ENCODE results near the gene PCDH8. TPM values are rescaled to one million over a fixed set of nuclear protein-coding genes. Genes with fewer than 3 reads are reported as not detected.

The PCDH8 gene
- total RNA-seq, 1 experiment from 2014 or later: not detected

DNA sequence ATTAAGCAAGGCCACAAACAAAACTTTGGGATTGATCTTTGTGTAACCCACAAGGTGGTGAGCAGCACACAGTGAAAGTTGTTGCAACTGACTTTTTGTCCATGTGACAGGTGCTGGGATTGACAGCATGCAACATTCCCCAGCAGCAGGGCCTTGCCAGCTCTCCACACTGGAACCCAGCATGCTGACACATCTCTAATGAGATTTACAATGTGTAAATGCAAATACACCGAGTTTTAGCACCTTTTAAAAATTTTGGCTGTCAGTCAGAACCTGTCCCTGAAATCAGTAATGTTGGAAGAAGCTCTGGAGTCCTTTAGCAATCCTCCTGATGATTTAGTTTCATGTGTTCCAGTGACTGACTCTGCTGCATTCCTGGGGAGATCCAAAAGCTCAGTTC, 16.5 kb upstream of the PCDH8 start:
- Histone ChIP-seq H3K36me3 (ENCODE audit: insufficient read depth, low read length) (no peaks in the 10 kb centered on the region), H3K4me3 (ENCODE audit: low read length) (no peak overlapping the region), H3K9me2 (replicated peaks; ENCODE audit: insufficient read depth, low read length) (no peaks in the 10 kb centered on the region), H2AFZ (ENCODE audit: low read length) (no peak overlapping the region), H3K27me3 (ENCODE audit: low read length) (no peaks in the 10 kb centered on the region), H3K4me1 (ENCODE audit: low read length) (peaks cover 8% of the 10 kb centered on the region), H3K9me3 (ENCODE audit: low read length) (no peaks in the 10 kb centered on the region), H3K9ac (ENCODE audit: low read length) (no peak overlapping the region), H4K20me1 (ENCODE audit: insufficient read depth, low read depth, low read length) (no peaks in the 10 kb centered on the region), H3K79me2 (ENCODE audit: low read length) (no peaks in the 10 kb centered on the region), H3K4me2 (ENCODE audit: low read depth, low read length, poor library complexity, severe bottlenecking) (no peak overlapping the region), H3K27ac (ENCODE audit: low read length) (no peak overlapping the region)
- no peak for DNase-seq

DNA sequence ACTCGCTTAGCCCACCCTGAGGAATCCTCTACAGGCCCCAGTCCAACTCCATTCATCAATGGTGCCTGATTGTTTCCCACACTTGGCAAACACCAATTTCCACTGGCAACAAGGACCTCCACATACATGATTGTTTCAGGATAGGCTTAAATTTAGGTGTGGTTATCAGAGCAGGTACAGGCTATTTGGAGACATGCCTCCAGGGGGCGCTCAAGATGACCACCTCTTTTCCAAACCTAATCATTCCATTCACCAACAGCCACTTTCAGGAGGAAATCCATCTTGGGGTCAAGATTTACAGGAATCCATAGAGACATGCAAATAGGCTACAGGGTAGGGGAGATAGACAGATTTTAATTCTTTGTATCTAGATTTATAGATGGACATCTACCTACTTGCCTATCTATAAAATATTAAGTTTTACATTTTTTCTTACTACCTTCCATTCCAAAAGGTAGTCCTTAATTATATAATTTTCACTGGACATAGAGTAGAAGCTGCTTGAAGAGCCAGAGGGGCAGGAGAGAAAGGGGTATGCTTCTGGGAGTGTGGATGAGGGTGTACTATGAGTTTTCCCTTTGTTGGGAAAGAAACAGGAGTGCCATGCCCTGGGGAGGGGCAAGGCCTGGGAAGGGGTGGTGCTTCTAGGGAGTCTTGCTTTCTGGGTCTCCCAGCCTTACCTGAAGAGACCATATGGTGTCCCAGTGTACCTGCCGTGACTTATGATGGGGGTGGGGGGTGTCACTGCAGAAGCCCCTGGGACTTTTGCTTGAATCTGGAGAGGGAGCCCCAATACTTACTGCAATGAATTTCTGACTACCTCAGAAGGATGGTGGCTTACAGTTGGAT, 14.1 kb upstream of the PCDH8 start:
- Histone ChIP-seq H2AFZ (ENCODE audit: low read length) (no peak overlapping the region), H3K9me3 (ENCODE audit: low read length) (no peaks in the 10 kb centered on the region), H3K4me2 (ENCODE audit: low read depth, low read length, poor library complexity, severe bottlenecking) (no peak overlapping the region), H3K4me3 (ENCODE audit: low read length) (no peak overlapping the region), H3K27ac (ENCODE audit: low read length) (no peak overlapping the region), H3K9ac (ENCODE audit: low read length) (no peak overlapping the region), H3K4me1 (ENCODE audit: low read length) (no peaks in the 10 kb centered on the region), H3K79me2 (ENCODE audit: low read length) (no peaks in the 10 kb centered on the region), H3K36me3 (ENCODE audit: insufficient read depth, low read length) (no peaks in the 10 kb centered on the region), H4K20me1 (ENCODE audit: insufficient read depth, low read depth, low read length) (no peaks in the 10 kb centered on the region), H3K9me2 (replicated peaks; ENCODE audit: insufficient read depth, low read length) (no peaks in the 10 kb centered on the region), H3K27me3 (ENCODE audit: low read length) (no peaks in the 10 kb centered on the region)
- DNase-seq: peak; percentile 68

DNA sequence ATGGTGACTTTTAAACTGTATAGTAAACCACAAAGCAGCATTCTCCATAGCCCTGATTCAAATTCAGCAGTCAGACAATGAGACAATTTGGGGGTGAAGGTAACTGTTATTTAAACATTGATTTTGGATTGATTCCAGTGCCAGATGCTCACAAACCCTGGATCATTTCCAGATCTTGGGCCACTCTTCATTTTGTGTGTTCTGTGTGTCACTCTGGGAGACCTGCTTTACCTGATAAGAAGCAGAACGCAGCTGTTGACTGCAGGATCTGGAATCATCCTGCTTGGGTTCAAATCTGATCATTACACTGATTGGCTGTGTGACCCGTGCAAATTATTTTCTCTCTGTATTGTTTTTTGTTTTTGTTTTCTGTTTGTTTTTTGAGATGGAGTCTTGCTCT, 4.0 kb upstream of the PCDH8 start:
- H3K4me2 ChIP-seq (ENCODE audit: low read depth, low read length, poor library complexity, severe bottlenecking): no peak overlapping the region
- no peaks in the 10 kb centered on the region for H3K36me3 ChIP-seq (ENCODE audit: insufficient read depth, low read length)
- no peak overlapping the region for H3K27ac ChIP-seq (ENCODE audit: low read length)
- H3K27me3 ChIP-seq (ENCODE audit: low read length): no peaks in the 10 kb centered on the region
- H3K9me3 ChIP-seq (ENCODE audit: low read length): no peaks in the 10 kb centered on the region
- H4K20me1 ChIP-seq (ENCODE audit: insufficient read depth, low read depth, low read length): no peaks in the 10 kb centered on the region
- no peaks in the 10 kb centered on the region for H3K79me2 ChIP-seq (ENCODE audit: low read length)
- no peak overlapping the region for H3K4me3 ChIP-seq (ENCODE audit: low read length)
- no peaks in the 10 kb centered on the region for H3K4me1 ChIP-seq (ENCODE audit: low read length)
- H3K9ac ChIP-seq (ENCODE audit: low read length): no peak overlapping the region
- no peak for DNase-seq
- H3K9me2 ChIP-seq (replicated peaks; ENCODE audit: insufficient read depth, low read length): no peaks in the 10 kb centered on the region
- H2AFZ ChIP-seq (ENCODE audit: low read length): no peak overlapping the region

DNA sequence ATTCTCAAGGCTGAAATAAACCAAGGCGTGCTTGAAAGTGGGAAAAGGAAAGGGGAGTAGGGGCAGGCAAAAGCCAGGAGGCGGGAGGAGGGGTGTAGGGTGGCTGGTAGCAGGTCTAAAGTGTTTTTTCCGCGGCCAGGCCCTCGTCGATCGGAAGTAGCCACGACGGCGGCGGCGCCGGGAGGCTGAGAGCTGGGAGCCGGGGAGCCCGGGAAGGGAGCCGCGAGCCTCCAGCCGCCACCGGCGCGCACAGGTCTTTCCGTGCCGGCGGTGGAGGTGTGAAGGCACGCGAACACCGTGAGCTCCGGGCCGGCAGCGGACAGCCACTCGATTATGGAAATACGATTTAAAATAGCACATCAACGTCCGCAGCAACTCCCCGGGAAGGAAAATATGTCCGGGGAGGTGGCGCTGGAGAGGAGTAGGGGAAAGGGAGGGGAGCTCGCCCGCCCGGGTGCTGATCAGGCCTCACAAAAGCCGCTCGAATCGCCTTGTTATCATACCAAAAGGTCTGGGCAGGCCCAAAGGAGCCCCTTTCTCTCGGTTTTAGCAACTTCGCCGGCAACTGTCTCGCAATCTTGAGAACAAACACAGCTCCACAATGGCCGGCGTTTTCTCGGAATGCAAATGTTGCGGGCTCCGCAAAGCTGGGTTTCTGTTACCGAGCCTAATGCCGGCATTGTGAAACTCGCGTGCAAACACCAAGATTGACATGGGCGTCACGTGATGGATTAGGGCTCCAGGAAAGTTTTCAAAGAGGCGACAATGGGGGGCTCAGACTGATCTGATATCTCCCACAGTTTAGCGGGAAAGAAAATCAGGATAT, 2.9 kb upstream of the PCDH8 start:
- no peaks in the 10 kb centered on the region for H3K4me1 ChIP-seq (ENCODE audit: low read length)
- H3K4me3 ChIP-seq (ENCODE audit: low read length): no peak overlapping the region
- H3K9me3 ChIP-seq (ENCODE audit: low read length): no peaks in the 10 kb centered on the region
- no peaks in the 10 kb centered on the region for H3K9me2 ChIP-seq (replicated peaks; ENCODE audit: insufficient read depth, low read length)
- no peaks in the 10 kb centered on the region for H3K36me3 ChIP-seq (ENCODE audit: insufficient read depth, low read length)
- DNase-seq: no peak
- H3K4me2 ChIP-seq (ENCODE audit: low read depth, low read length, poor library complexity, severe bottlenecking): no peak overlapping the region
- H3K9ac ChIP-seq (ENCODE audit: low read length): no peak overlapping the region
- no peak overlapping the region for H2AFZ ChIP-seq (ENCODE audit: low read length)
- H3K27me3 ChIP-seq (ENCODE audit: low read length): no peaks in the 10 kb centered on the region
- no peaks in the 10 kb centered on the region for H3K79me2 ChIP-seq (ENCODE audit: low read length)
- no peaks in the 10 kb centered on the region for H4K20me1 ChIP-seq (ENCODE audit: insufficient read depth, low read depth, low read length)
- H3K27ac ChIP-seq (ENCODE audit: low read length): no peak overlapping the region

DNA sequence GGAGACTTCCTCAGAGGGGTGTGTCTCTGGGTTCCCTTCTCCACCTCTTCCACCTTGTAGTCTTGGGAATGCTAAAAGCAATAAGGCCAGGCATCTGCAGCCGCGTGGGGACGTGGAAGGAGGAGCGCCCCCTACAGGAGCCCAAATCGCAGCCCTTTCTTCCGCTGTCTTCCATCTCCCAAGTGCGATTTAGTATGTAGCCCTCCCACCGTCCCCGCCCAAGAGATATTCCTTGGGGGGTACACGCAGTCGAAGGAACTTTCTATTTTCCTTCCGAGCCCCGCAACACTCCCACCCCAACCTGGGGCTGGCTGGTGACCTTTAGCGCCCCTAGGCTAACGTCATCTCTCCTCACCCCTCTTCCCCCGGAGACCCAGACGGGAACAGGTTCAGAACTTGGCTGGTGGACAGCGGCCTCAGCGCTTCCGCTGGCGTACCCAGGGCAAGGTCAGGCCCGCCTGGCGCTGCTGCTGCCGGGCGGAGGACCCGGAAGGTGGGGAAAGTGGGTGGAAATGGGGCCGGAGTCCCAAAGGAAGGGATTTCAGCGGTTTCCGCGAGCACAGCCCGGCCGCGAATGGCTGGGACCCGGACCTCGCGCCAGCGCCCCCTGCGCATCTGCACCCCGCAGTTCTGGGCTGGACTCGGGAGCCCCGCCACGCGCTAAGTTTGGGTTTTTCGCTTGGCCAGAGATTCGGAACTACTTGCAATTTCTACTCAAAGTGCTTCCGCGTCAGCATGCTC, 2.1 kb upstream of the PCDH8 start:
- no peaks in the 10 kb centered on the region for H3K36me3 ChIP-seq (ENCODE audit: insufficient read depth, low read length)
- no peaks in the 10 kb centered on the region for H3K4me1 ChIP-seq (ENCODE audit: low read length)
- H4K20me1 ChIP-seq (ENCODE audit: insufficient read depth, low read depth, low read length): no peaks in the 10 kb centered on the region
- H3K27me3 ChIP-seq (ENCODE audit: low read length): no peaks in the 10 kb centered on the region
- no peaks in the 10 kb centered on the region for H3K79me2 ChIP-seq (ENCODE audit: low read length)
- H3K9ac ChIP-seq (ENCODE audit: low read length): no peak overlapping the region
- no peak overlapping the region for H3K4me2 ChIP-seq (ENCODE audit: low read depth, low read length, poor library complexity, severe bottlenecking)
- no peak overlapping the region for H3K4me3 ChIP-seq (ENCODE audit: low read length)
- H3K9me3 ChIP-seq (ENCODE audit: low read length): no peaks in the 10 kb centered on the region
- H3K27ac ChIP-seq (ENCODE audit: low read length): no peak overlapping the region
- no peak for DNase-seq
- no peak overlapping the region for H2AFZ ChIP-seq (ENCODE audit: low read length)
- H3K9me2 ChIP-seq (replicated peaks; ENCODE audit: insufficient read depth, low read length): no peaks in the 10 kb centered on the region

DNA sequence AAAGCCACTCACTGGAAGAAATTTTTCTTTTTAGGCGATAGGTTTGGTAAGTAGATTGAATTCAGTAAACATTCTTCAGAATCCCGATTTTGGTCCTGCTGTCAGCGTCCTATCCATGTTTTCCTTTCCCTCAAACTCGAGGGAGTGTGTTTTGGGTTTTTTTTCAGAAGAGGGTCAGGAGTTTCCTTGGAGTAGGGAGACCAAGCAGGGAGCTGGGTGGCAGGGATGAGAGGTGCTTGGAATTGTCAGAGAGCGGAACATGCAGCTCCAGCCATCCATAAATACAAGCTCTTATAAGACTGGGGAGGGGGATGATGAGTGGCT, 1.6 kb upstream of the PCDH8 start:
- Histone ChIP-seq H3K9me2 (replicated peaks; ENCODE audit: insufficient read depth, low read length) (no peaks in the 10 kb centered on the region), H3K4me2 (ENCODE audit: low read depth, low read length, poor library complexity, severe bottlenecking) (no peak overlapping the region), H3K27me3 (ENCODE audit: low read length) (no peaks in the 10 kb centered on the region), H3K79me2 (ENCODE audit: low read length) (no peaks in the 10 kb centered on the region), H3K4me1 (ENCODE audit: low read length) (no peaks in the 10 kb centered on the region), H3K9ac (ENCODE audit: low read length) (no peak overlapping the region), H3K36me3 (ENCODE audit: insufficient read depth, low read length) (no peaks in the 10 kb centered on the region), H4K20me1 (ENCODE audit: insufficient read depth, low read depth, low read length) (no peaks in the 10 kb centered on the region), H3K9me3 (ENCODE audit: low read length) (no peaks in the 10 kb centered on the region), H3K27ac (ENCODE audit: low read length) (no peak overlapping the region), H2AFZ (ENCODE audit: low read length) (no peak overlapping the region), H3K4me3 (ENCODE audit: low read length) (no peak overlapping the region)
- no peak for DNase-seq

DNA sequence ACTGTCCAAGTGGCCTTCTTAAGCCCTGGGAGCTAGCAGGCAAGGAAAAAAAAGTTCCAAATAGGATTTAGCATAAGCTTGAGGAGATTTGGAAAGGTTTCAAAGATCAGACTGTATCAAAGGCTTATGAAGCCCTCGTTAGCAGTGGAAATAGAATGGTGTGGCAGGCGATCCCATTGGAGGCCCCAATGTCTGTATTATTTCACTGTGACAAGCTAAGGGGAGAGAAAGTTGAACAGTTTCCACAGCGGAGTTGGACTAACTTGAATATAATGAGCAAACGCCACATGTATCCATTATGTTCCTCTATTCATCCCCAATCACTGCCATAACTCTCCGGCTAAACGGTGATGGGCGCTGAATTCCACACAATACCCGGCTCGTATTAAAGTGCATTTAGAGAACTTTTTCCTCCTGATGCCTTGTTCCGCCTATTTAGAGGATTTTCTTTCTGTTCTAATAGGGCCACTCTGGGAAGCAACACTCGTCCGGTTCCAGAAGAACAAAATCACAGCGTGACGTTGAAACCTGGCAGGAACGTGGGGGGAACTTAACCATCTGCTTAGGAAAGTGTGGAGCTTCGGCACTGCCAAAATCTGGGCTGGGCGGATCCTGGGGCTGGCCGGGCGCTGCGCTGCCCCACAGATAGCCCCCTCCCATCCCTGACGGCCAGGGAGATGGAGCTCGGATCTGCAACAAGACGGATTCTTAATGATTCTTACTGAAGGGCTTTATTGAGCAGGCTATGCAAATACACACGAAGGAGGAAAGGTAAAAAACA, 1.0 kb upstream of the PCDH8 start:
- Histone ChIP-seq H3K27ac (ENCODE audit: low read length) (no peak overlapping the region), H2AFZ (ENCODE audit: low read length) (no peak overlapping the region), H4K20me1 (ENCODE audit: insufficient read depth, low read depth, low read length) (no peaks in the 10 kb centered on the region), H3K9me3 (ENCODE audit: low read length) (no peaks in the 10 kb centered on the region), H3K36me3 (ENCODE audit: insufficient read depth, low read length) (no peaks in the 10 kb centered on the region), H3K4me2 (ENCODE audit: low read depth, low read length, poor library complexity, severe bottlenecking) (no peak overlapping the region), H3K9ac (ENCODE audit: low read length) (no peak overlapping the region), H3K27me3 (ENCODE audit: low read length) (no peaks in the 10 kb centered on the region), H3K79me2 (ENCODE audit: low read length) (no peaks in the 10 kb centered on the region), H3K9me2 (replicated peaks; ENCODE audit: insufficient read depth, low read length) (no peaks in the 10 kb centered on the region), H3K4me1 (ENCODE audit: low read length) (no peaks in the 10 kb centered on the region), H3K4me3 (ENCODE audit: low read length) (no peak overlapping the region)
- no peak for DNase-seq
